Prostate gland (tissue), 2 donors: ENCODE results near the gene GAN.

Experiments used
- CTCF ChIP-seq, 4 experiments: fragments of 200-600 bp in 2 of 4; fragments of 450-650 bp in 2 of 4; sonication (generic) in 2 of 4; IDR thresholded peaks; 1 replicate in 3 of 4; 2 replicates in 1 of 4; pipeline ENCODE4 v1.5.1; 2016 to 2019; ENCODE audit warnings: antibody characterized with exemption in 4 of 4, mild to moderate bottlenecking in 2 of 4, moderate library complexity in 2 of 4
- POLR2A ChIP-seq: fragments of 450-650 bp; IDR thresholded peaks from one replicate; pipeline ENCODE4 v1.6.1; 2016; ENCODE audit warnings: antibody characterized with exemption, mild to moderate bottlenecking
- POLR2AphosphoS5 ChIP-seq: sonication (generic); formaldehyde crosslinking; IDR thresholded peaks from one replicate; pipeline ENCODE4 v1.6.1; 2017; ENCODE audit warnings: antibody characterized with exemption

GRCh38 chr16:81350306-81350615, 35.5 kb downstream of the GAN start:
- TF ChIP-seq CTCF (IDR thresholded peaks at IDR 0.05): no peak
- TF ChIP-seq POLR2A: no peak
- no peak for TF ChIP-seq POLR2AphosphoS5
